ENCODE data around the gene TJP1.
"Not testable (repeated sequence)": the region's sequence is repeated elsewhere in the genome, so short reads cannot be mapped to it uniquely, and the experiment has no call there.

The TJP1 gene

GRCh38 chr15:29818141-29818540, 4.1 kb downstream of the TJP1 start:
- TF ChIP-seq, protein P1, sequence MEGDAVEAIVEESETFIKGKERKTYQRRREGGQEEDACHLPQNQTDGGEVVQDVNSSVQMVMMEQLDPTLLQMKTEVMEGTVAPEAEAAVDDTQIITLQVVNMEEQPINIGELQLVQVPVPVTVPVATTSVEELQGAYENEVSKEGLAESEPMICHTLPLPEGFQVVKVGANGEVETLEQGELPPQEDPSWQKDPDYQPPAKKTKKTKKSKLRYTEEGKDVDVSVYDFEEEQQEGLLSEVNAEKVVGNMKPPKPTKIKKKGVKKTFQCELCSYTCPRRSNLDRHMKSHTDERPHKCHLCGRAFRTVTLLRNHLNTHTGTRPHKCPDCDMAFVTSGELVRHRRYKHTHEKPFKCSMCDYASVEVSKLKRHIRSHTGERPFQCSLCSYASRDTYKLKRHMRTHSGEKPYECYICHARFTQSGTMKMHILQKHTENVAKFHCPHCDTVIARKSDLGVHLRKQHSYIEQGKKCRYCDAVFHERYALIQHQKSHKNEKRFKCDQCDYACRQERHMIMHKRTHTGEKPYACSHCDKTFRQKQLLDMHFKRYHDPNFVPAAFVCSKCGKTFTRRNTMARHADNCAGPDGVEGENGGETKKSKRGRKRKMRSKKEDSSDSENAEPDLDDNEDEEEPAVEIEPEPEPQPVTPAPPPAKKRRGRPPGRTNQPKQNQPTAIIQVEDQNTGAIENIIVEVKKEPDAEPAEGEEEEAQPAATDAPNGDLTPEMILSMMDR (IDR thresholded peaks at IDR 0.05; ENCODE audit: control extremely low read depth, extremely low read depth, low read depth, missing control alignments), result no peak
- ChIA-PET POLR2A (no interaction called here), CTCF (no interaction called here)
- no peak for DNase-seq (ENCODE audit: extremely low spot score)

DNA sequence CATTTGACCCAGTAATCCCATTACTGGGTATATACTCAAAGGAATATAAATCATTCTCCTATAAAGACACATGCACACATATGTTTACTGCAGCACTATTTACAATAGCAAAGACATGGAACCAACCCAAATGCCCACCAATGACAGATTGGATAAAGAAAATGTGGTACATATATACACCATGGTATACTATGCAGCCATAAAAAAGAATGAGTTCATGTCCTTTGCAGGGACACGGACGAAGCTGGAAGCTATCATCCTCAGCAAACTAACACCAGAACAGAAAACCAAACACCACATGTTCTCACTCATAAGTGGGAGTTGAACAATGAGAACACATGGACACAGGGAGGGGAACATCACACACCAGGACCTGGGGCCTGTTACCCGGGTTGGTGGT, 4.8 kb downstream of the TJP1 start:
- DNase-seq (ENCODE audit: extremely low spot score); POLR2A ChIA-PET; CTCF ChIA-PET: not testable (repeated sequence)

DNA sequence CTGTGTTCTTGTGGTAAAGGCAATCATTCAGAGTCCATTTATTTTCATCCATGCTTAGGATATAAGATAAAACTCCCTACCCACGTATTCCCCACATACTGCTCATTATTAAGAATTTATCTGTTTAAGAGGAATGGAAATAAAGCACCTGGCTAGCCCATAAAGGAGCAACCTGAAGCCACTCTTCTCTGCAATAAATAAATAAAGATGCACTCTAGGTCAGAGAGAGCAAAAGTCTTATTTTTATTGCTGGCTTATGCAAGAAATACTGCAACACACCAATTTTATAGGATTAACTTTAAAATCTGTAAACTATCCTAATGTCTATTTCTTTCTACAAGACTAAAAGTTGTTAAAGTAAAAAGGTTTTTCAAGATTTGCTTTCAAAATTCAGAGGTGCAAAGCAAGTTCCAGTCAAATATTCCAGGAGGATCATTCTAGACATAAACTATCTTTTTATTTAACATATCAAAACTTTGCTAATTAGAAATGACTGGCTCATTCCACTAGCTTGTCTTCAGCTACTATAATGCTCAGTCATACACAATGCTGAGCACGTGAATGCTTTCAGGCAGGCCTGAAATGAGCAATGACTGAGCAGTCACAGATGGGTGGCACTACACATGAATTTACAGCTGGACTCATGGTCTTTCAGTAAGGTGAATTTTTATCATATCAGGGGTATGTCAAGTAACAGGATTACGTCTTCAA, 7.1 kb downstream of the TJP1 start:
- TF ChIP-seq, protein P1 (IDR thresholded peaks at IDR 0.05; ENCODE audit: control extremely low read depth, extremely low read depth, low read depth, missing control alignments), result no peak
- no peak for DNase-seq (ENCODE audit: extremely low spot score)
- POLR2A ChIA-PET, result no interaction called here
- CTCF ChIA-PET, result no interaction called here

- DNase-seq (ENCODE audit: extremely low spot score), result no peak
- CTCF ChIA-PET, result no interaction called here
- POLR2A ChIA-PET, result no interaction called here
- TF ChIP-seq, protein P1 (IDR thresholded peaks at IDR 0.05; ENCODE audit: control extremely low read depth, extremely low read depth, low read depth, missing control alignments), result no peak
Observed at GRCh38 chr15:29813009-29813408, 9.3 kb downstream of the TJP1 start.

DNA sequence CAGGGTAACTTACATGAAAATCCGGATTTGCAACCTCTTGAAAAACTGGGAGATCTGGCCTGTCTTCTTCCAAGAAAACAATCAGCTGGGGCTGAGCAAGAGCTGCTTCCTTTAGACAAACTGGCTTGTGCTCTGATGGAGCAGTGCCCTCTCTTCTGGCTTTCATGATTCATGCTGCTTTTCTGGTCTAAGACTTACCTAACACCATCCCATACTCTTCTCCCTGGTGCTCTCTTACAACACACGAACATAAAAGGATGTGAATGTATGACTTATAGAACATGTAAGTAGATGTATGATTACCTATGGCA, 9.9 kb downstream of the TJP1 start:
- CTCF ChIA-PET, result no interaction called here
- no peak for DNase-seq (ENCODE audit: extremely low spot score)
- TF ChIP-seq, protein P1 (IDR thresholded peaks at IDR 0.05; ENCODE audit: control extremely low read depth, extremely low read depth, low read depth, missing control alignments), result no peak
- POLR2A ChIA-PET, result no interaction called here

GRCh38 chr15:29811691-29812383, 10.4 kb downstream of the TJP1 start:
- DNase-seq (ENCODE audit: extremely low spot score), result no peak
- ChIA-PET CTCF (no interaction called here), POLR2A (no interaction called here)
- TF ChIP-seq, protein P1 (IDR thresholded peaks at IDR 0.05; ENCODE audit: control extremely low read depth, extremely low read depth, low read depth, missing control alignments), result no peak

GRCh38 chr15:29805708-29806104, 16.6 kb downstream of the TJP1 start:
- no peak for DNase-seq (ENCODE audit: extremely low spot score)
- TF ChIP-seq, protein P1 (IDR thresholded peaks at IDR 0.05; ENCODE audit: control extremely low read depth, extremely low read depth, low read depth, missing control alignments), result no peak
- POLR2A ChIA-PET, result no interaction called here
- CTCF ChIA-PET, result interaction anchor here (1.2 kb wide), 1 partner anchor 10 kb away, joined by 4 read pairs; no protein-coding TSS in a partner anchor
